GM10248 (cell line): Measurements from ENCODE around the gene ORAI3.

Experiments used
- CTCF ChIA-PET: fragments of 300-600 bp; sonication (Branson Sonifier 250); formaldehyde crosslinking; extraction: SDS; loops from one replicate; lab custom pipeline; 2021; ENCODE audit warnings: antibody characterized with exemption; lab: Yijun Ruan, JAX
- POLR2A ChIA-PET: fragments of 350-650 bp; sonication (Branson Sonifier 250); formaldehyde crosslinking; extraction: SDS; loops from one replicate; lab custom pipeline; 2020; ENCODE audit warnings: antibody characterized with exemption; lab: Yijun Ruan, JAX
- DNase-seq: peaks from one replicate; pipeline ENCODE4 v3.0.0; 2012; ENCODE audit errors: extremely low spot score
- CTCF ChIP-seq: IDR thresholded peaks from 2 replicates; pipeline ENCODE4 v1.5.1; 2012; ENCODE audit warnings: mild to moderate bottlenecking, low read depth; ENCODE audit errors: extremely low read depth, missing control alignments, control extremely low read depth

Gene ORAI3

GRCh38 chr16:30989469-30990047 is 40.7 kb downstream of the ORAI3 start:
- no peak for TF ChIP-seq CTCF
- POLR2A ChIA-PET, result no interaction called here
- CTCF ChIA-PET, result no interaction called here
- no peak for DNase-seq

- ChIA-PET POLR2A (no interaction called here), CTCF (no interaction called here)
- DNase-seq, result no peak
- TF ChIP-seq CTCF, result no peak
Measured at GRCh38 chr16:30990105-30990504, 41.2 kb downstream of the ORAI3 start.

- CTCF ChIA-PET, result no interaction called here
- no peak for TF ChIP-seq CTCF
- POLR2A ChIA-PET, result interaction anchor here (0.8 kb wide), 1 partner anchor 37 kb away, joined by 3 read pairs; no protein-coding TSS in a partner anchor
- DNase-seq, result no peak
Measured at GRCh38 chr16:30991052-30991451, 42.2 kb downstream of the ORAI3 start.

GRCh38 chr16:30992276-30992780 is 43.5 kb downstream of the ORAI3 start:
- POLR2A ChIA-PET, result no interaction called here
- no peak for TF ChIP-seq CTCF
- DNase-seq, result no peak
- CTCF ChIA-PET, result interaction anchor here (3.9 kb wide), 1 partner anchor 7 kb away, joined by 25 read pairs; the partner anchor contains the start of gene HSD3B7

GRCh38 chr16:30992931-30993816 is 44.3 kb downstream of the ORAI3 start:
- POLR2A ChIA-PET, result no interaction called here
- TF ChIP-seq CTCF, result no peak
- CTCF ChIA-PET, result interaction anchor here (1.1 to 3.9 kb wide), 4 partner anchors 8 to 875 kb away, joined by 3 to 25 read pairs (median 4); partner anchors contain the start of gene HSD3B7

GRCh38 chr16:30995927-30996323 is 47.1 kb downstream of the ORAI3 start:
- POLR2A ChIA-PET, result no interaction called here
- TF ChIP-seq CTCF, result no peak
- CTCF ChIA-PET, result interaction anchor here (3.9 kb wide), 1 partner anchor 11 kb away, joined by 25 read pairs; the partner anchor contains the start of gene HSD3B7
- no peak for DNase-seq

More at GRCh38 chr16:30992931-30993816, 44.3 kb downstream of the ORAI3 start:
- no peak for DNase-seq
